HG03159 (cell line): ENCODE data around the gene ZBTB48.
A peak's percentile ranks its signal among the peaks of the same experiment; 100 is the strongest.
"Not testable (repeated sequence)": the region's sequence is repeated elsewhere in the genome, so short reads cannot be mapped to it uniquely, and the experiment has no call there.

Experiments
- ATAC-seq: cut with Tn5 transposase; IDR thresholded peaks from one replicate; pipeline ENCODE4 v1.9.1; 2021; ENCODE audit warnings: mild to moderate bottlenecking, moderate library complexity; ENCODE audit not compliant: unreplicated experiment

Gene ZBTB48

GRCh38 chr1:6579374-6580118 lies at the start of gene ZBTB48:
ZBTB48 (plus strand) TSS chr1:6579994; CDS start chr1:6580610, 616 bp downstream.
- ATAC-seq, result peak; percentile 92

- no peak for ATAC-seq
Measured at GRCh38 chr1:6530504-6531160, 49.2 kb upstream of the ZBTB48 start.

GRCh38 chr1:6531996-6532395 lies 47.8 kb upstream of the ZBTB48 start:
- ATAC-seq, result no peak

GRCh38 chr1:6534248-6534822 lies 45.5 kb upstream of the ZBTB48 start:
- no peak for ATAC-seq

GRCh38 chr1:6535214-6535613 lies 44.6 kb upstream of the ZBTB48 start:
- no peak for ATAC-seq

- ATAC-seq, result no peak
Measured at GRCh38 chr1:6536291-6536690, 43.5 kb upstream of the ZBTB48 start.

GRCh38 chr1:6538956-6539355 lies 40.8 kb upstream of the ZBTB48 start:
- no peak for ATAC-seq

- ATAC-seq, result no peak
Measured at GRCh38 chr1:6544831-6545230, 35.0 kb upstream of the ZBTB48 start.

GRCh38 chr1:6545276-6546112 lies 34.3 kb upstream of the ZBTB48 start:
- no peak for ATAC-seq

- no peak for ATAC-seq
Measured at GRCh38 chr1:6546326-6546725, 33.5 kb upstream of the ZBTB48 start.

- ATAC-seq, result no peak
Measured at GRCh38 chr1:6547301-6547700, 32.5 kb upstream of the ZBTB48 start.

- ATAC-seq, result peak; percentile 89
Measured at GRCh38 chr1:6554031-6554906, 25.5 kb upstream of the ZBTB48 start, which contains the start of gene NOL9. NOL9 (minus strand) TSS chr1:6554513; CDS start chr1:6554502, 11 bp downstream.

- ATAC-seq, result no peak
Measured at GRCh38 chr1:6554907-6555778, 24.7 kb upstream of the ZBTB48 start, which contains the start of gene TAS1R1. TAS1R1 (plus strand) TSS chr1:6555307; CDS start chr1:6555374, 67 bp downstream.

GRCh38 chr1:6557597-6557996 lies 22.2 kb upstream of the ZBTB48 start:
- no peak for ATAC-seq

GRCh38 chr1:6559161-6559560 lies 20.6 kb upstream of the ZBTB48 start:
- ATAC-seq, result not testable (repeated sequence)

- no peak for ATAC-seq
Measured at GRCh38 chr1:6560267-6560666, 19.5 kb upstream of the ZBTB48 start.

- no peak for ATAC-seq
Measured at GRCh38 chr1:6569033-6569432, 10.8 kb upstream of the ZBTB48 start.

- ATAC-seq, result no peak
Measured at GRCh38 chr1:6570100-6570499, 9.7 kb upstream of the ZBTB48 start.

GRCh38 chr1:6570987-6571386 lies 8.8 kb upstream of the ZBTB48 start:
- no peak for ATAC-seq
